Ammon's horn (tissue), 1 donor: ENCODE data around the gene CCR6.
"Not testable (repeated sequence)": the region's sequence is repeated elsewhere in the genome, so short reads cannot be mapped to it uniquely, and the experiment has no call there.

Source experiments
- DNase-seq: peaks from one replicate; pipeline ENCODE4 v3.0.0-alpha.2; 2016; ENCODE audit warnings: low spot score

CCR6 gene

GRCh38 chr6:167143041-167143440 is 20.1 kb downstream of the CCR6 start:
- no peak for DNase-seq

- no peak for DNase-seq
These were observed 22.6 kb downstream of the CCR6 start for GRCh38 chr6:167145461-167145860.

DNA sequence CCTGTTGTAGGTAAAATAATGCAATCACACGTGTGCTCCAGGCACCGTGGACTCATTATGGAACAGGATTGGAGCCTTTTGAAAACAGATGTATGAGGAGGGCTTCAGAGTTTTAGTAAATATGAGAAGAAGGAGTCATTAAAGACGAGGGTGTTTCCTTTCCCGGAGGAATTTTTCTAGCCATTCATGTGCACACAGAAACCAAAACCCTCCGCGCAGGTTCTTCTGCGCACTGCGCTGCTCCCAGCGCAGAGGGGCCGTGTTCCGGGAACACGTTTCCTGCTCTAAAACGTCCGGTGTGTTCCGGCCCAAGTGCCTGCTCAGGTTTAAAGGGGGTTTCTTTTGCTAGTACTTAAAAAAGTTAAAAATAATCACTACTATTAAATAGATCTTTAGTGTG is 23.2 kb downstream of the CCR6 start:
- DNase-seq = no peak

GRCh38 chr6:167146977-167147376 is 24.1 kb downstream of the CCR6 start:
- no peak for DNase-seq

- DNase-seq = no peak
These were observed 25.1 kb downstream of the CCR6 start for GRCh38 chr6:167148021-167148420.

DNA sequence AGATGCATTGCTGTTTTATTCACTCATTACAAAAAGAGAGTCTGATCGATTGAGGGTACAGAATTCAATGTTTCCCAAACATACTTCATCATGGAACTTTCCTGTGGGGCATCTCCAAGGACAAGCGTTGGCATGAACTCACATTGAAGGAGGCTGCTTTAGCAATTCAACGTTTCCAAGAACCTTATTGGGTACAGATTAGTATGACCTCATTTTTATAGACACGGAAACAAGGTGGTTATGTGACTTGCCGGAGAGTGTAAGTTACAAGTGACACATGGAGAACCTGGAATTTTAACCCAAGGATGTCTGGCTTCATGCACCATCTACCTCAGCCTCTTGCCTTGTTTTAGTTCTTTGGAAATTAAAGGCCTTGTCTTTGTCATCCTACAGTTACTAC is 26.1 kb downstream of the CCR6 start:
- DNase-seq = no peak

- DNase-seq = no peak
These were observed 28.1 kb downstream of the CCR6 start for GRCh38 chr6:167150941-167151549.

- no peak for DNase-seq
These were observed 28.8 kb downstream of the CCR6 start for GRCh38 chr6:167151648-167152047.

GRCh38 chr6:167152862-167153261 is 30.0 kb downstream of the CCR6 start:
- DNase-seq = no peak

DNA sequence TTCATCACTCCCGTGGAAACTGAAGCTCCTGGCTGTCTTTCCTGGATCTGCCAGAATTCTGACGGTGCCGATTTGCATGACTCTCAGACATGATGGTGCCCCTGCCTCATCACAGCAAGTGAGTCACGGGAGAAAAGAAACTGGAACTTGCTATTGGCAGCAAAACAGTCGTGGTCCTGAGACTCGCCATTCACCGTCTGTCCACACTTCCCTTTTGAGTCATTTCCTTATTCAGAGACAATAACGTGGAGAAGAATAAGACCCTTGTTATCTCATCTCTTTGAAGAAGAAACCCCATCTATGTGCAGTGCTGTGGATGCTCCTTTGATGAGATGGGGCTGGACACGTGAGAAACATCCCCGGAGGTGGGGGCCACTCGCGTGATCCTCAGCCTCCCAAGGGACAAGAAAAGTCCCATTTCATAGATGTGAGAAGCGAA is 30.6 kb downstream of the CCR6 start:
- DNase-seq = peak; percentile 74

GRCh38 chr6:167154291-167154690 is 31.4 kb downstream of the CCR6 start:
- no peak for DNase-seq

GRCh38 chr6:167154895-167155294 is 32.0 kb downstream of the CCR6 start:
- no peak for DNase-seq

GRCh38 chr6:167157414-167157813 is 34.5 kb downstream of the CCR6 start:
- DNase-seq = no peak

- peak; percentile 26 for DNase-seq
These were observed 35.0 kb downstream of the CCR6 start, which contains the start of gene GPR31 for GRCh38 chr6:167157863-167158262. TSS of gene GPR31 (minus strand) at chr6:167157980. CDS start at chr6:167157831, 149 bp downstream.

GRCh38 chr6:167161851-167162467 is 39.1 kb downstream of the CCR6 start:
- DNase-seq = no peak

GRCh38 chr6:167162591-167162990 is 39.7 kb downstream of the CCR6 start:
- no peak for DNase-seq

- DNase-seq = no peak
These were observed 40.6 kb downstream of the CCR6 start for GRCh38 chr6:167163476-167164011.

DNA sequence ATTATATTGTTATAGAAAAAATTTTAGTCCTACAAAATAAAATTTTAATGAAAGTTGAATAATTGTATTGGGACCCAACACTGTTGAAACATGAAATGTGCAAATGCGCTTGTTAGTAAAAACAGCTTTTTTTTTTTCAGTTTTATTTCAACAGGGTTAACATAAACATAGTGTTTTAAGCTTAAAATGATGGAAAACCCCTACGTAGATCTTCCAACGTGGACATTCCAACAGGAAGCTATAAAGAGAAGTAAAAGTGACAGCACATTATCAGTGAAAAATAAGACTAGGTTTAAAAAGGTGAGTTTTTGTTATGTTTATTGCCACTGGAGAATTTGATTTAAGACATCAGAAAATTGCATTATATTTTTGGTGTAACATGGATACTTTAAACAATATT is 41.4 kb downstream of the CCR6 start:
- no peak for DNase-seq

DNA sequence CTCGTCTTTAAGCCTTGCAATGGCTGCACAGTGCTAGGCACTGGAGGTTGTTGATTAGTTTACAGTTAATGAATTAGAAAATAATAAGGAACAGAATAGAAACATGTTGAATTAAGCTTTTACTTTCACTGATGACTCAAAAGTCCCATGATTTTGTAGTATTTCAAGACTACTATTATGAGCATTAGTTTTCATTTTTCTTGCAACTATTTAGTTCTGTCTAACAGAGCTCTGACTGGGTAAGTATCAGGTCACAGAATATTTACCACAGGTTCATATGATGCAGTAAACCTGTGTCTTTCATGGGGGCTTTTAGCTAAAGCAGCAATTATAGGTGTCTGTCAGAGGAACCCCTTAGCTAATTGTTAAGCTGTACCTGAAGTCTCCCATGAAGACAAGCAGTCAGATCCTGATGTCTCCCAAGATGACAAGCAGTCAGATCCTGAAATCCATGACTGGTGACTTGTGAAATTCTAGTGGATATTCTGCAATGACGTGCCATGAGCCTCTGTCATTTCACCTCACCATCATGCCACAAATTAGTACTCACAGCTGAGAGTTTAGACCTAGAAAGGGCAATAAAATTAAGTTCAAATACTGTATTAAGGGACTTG is 43.1 kb downstream of the CCR6 start:
- no peak for DNase-seq

DNA sequence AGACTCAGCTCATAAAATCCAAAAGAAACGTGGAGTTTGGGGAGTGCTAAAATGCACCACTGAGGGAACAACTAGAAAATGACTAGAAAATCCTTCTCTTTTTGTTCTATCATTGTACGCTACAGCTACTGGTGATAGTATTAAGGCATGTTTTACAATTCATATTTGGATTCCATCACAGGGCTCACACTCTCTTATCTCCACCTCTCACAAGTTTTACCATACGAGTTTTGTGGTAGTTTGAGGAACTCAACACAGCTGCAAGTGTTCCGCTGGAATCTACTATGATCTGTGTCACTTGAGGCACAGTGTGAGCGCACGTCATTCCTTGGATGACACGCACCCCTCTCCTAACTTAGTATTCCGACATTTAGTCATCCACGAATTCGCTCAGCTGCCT is 44.8 kb downstream of the CCR6 start:
- DNase-seq = not testable (repeated sequence)

GRCh38 chr6:167168296-167168695 is 45.4 kb downstream of the CCR6 start:
- DNase-seq = not testable (repeated sequence)

- DNase-seq = not testable (repeated sequence)
These were observed 47.0 kb downstream of the CCR6 start for GRCh38 chr6:167169867-167170266.

DNA sequence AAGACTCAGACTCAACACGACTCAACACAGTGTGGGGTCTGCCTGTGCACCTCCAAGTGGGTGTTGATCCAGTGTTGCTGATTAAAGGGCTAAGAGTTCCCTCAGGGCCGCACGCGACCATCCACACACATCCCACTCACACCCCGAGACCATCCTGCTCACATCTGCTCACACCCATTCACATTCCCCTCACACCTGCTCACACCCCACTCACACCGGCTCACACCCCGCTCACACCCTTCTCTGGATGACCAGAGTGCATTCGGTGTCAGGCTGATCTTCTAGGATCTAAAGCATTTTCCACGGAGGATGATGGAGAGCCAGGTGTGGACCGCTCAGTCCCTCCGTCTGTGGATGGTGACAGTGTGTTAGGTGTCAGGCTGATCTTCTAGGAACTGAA is 48.4 kb downstream of the CCR6 start:
- not testable (repeated sequence) for DNase-seq
